GM03348 (cell line): Measurements from ENCODE around the gene MATN3.

Experiments
- DNase-seq: peaks from one replicate; pipeline ENCODE4 v3.0.0; 2012; ENCODE audit warnings: low spot score

Gene MATN3

DNA sequence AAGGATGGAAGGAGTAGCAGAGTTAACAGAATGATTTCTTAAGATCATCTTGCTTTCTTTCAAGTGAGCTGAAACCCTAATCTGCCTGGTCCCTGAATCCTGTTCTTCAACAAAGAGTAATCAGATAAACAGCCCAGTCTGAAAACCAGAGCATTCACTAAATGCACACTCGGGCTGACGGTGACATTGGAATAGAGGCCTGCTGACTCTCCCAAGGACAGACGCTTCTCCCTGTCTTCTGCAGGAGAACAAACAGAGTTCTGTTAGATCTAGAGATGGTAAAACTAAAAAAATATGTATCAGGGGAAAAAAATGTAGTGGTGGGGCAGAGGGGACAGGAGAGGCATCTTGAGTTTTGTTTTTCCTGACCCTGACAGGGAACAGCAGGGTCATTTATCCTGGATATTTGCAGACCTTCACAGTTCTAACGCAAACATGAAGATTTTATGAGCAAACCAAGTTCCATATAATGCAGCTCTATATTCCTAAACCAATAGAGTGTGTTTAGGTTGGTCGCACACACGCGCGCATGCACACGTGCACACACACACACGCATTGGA lies 7.3 kb downstream of the MATN3 start:
- DNase-seq: no peak

- no peak for DNase-seq
These were observed 11.1 kb downstream of the MATN3 start for GRCh38 chr2:20001361-20001863.

DNA sequence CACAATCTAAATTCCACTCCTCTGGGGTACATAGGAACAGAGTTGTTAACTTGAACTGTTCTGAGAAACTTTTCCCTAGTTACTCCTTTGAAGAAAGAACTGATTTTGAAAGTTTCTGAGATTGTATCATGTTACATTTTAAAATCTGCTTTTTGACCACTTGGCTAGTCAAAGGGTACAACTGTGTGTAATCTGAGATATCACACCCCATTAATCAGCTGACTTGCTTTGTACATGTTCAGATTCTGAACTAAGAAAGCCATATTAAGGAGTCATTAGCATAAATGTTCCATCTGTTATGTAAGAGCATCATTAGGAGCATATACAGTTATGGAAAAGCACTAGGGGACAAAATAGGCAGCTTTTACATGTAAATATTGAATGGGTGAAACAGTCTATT lies 18.7 kb downstream of the MATN3 start:
- DNase-seq: no peak

DNA sequence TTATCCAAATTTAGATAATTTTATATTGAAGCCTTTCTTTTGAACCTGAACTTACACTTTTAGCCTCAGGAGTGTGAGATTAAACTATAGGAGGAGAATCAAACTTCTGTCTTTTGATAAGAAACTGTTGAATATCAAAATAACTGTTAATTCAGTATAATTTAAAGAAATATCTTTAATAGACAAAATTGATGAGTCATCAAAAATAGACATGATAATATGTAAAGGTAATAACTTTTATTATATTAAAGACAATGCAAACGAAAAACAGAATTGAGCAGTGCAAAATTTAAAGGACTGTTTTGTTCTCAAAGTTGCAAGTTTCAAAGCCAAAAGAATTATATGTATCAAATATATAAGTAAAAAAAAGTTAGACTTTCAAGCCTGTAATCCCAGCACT lies 20.6 kb downstream of the MATN3 start:
- DNase-seq: no peak

DNA sequence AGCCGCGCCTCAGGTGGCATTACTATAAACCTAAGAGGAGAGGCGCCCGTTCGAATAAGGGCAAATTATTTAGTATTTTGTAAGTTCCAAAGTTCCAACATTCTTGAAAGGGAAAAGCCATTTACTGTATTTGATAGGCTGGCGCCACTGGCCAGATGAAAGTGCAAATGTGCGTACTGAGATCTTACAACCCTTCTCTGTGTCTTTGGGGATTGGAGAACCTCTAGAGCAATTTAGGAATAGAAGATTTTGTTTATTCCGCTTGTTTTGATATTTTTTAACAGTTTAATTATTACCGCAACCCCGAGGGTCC lies 22.1 kb downstream of the MATN3 start:
- DNase-seq: no peak

- DNase-seq: peak; percentile 99
These were observed 22.6 kb downstream of the MATN3 start, which contains the start of gene WDR35 for GRCh38 chr2:19989667-19990415. Gene WDR35 (minus strand): TSS chr2:19990105. CDS start chr2:19990015, 90 bp downstream.

GRCh38 chr2:19989342-19989666 lies 23.2 kb downstream of the MATN3 start:
- no peak for DNase-seq

DNA sequence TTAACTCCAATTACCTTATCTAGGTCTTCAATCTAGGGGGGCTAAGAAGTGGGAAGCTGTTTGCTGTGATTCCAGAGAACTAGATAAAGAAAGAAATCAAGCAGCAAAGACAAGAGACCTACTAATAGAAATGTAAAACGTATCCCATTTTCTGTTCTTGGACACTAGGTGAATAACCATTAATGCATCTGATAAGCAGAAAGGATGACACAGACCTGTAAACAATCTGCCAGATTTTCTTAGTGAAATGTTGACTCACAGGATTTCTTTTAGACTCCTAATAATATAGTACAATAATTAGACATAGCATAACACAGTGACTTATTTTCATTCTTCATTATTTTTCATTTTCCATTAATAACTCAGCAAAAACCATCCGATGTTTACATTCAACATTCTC lies 23.9 kb downstream of the MATN3 start:
- DNase-seq: no peak

DNA sequence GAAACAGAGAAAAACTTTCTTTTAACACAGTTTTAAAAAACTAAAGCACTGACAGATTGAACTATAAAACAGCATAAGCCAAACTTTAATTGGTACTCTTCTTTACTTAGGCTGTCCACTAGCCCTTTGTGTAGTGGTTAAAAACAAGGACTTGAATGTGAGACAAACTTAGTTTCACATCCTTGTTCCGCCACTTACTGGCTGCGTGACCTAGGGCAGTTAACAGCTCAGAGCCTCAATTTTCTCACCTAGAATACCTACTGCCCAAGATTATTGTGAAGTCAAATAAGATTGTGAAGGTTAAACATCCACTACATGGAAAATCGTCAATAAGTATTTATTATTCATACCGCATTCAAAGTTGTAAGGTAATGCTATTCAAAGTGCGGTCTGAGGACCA lies 24.5 kb downstream of the MATN3 start:
- DNase-seq: no peak

GRCh38 chr2:19982268-19982667 lies 30.2 kb downstream of the MATN3 start:
- no peak for DNase-seq

- DNase-seq: no peak
These were observed 32.5 kb downstream of the MATN3 start for GRCh38 chr2:19979932-19980331.

DNA sequence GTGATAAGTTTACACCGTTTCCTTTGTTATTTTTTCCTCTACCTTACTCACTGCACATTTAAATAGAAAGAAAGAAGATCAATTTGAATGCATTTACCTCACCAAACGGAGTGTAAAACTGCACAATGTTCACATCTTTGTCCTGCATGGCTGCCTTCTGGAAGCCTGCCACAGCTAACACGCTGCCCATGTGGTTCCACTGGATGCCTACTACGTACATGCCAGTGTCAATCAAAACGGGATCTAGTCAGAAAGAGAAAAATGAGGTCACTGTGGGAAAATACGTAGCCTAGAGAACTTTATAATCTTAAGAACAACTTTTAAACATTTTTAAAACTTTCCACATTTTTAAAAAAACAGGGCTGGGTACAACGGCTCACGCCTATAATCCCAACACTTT lies 39.0 kb downstream of the MATN3 start:
- no peak for DNase-seq

DNA sequence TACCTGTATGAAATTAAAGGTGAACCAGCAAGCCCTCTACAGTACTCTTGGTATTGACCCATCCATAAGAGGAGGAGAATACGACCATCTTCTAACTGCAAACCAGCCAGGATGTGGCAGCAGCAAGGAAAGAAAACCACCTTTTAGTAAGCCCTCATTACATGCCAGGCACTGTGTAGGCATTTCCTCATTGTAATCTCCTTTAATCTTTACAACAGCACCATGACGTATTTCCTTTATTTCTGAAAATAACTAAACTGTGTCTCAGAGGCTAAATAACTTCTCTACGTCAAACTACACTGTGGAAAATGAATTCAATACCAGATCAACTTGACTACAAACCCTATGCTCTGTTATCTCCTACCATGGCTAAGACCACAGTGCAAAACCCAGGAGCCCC lies 40.8 kb downstream of the MATN3 start:
- no peak for DNase-seq

GRCh38 chr2:19963386-19963785 lies 49.1 kb downstream of the MATN3 start:
- DNase-seq: no peak

DNA sequence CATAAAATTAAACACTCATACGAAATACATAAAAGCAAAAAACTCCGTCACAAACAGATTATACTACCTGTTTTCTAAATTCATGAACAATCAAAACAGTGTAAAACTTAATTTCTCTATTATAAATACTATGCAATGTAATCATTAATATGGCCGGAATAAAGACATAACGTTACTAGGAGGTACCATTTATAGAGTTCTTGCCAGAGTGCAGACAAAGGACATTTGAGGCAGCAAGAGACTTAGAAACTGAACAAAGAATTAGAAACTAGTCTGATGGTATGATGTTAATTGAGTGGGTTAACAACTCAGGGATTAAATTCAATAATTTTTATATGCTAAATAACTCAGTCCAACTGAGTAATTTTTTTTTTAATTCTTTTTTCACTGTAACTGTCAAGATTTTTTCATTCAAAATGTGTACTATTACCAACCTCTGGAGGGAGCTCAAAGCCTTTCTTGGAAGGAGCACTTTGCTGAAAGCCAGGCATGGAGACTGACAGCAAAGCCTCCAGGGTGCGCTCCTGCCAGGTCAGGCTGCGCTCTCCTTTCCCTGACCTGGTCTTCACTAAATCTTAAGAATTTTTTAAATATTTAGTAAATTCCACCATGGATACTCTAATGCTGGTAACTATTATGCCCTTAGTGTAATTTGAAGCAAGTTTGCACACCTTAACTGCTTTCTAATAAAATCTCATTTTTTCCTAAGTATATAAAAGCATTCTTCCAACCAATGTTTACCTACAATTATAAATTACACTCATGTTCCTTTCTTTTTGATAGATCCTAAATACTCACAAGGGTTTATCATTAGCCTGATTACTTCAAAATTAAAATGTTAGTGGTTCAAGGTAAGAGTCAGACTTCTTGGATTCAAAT lies 56.7 kb downstream of the MATN3 start:
- peak; percentile 85 for DNase-seq

DNA sequence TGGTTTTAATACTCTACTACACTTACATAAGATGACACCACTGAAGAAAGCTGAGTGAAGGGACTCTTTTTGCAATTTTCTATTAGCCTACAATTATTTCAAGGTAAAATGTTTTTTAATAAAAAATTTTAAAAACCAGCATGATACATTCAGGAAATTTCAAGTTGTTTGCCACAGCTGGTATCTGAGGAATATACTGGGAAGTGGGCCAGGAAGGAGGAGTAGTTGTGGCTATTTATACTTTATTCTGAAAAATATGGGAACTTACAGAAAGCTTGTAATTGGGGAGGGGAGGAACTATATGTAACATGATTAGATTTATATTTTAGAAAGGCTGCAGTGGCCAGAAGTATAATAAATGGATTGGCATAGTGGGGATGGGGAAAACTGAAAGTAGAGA lies 63.4 kb downstream of the MATN3 start:
- peak; percentile 60 for DNase-seq

GRCh38 chr2:19947184-19947940 lies 65.1 kb downstream of the MATN3 start:
- no peak for DNase-seq

- no peak for DNase-seq
These were observed 68.1 kb downstream of the MATN3 start for GRCh38 chr2:19944205-19944845.

DNA sequence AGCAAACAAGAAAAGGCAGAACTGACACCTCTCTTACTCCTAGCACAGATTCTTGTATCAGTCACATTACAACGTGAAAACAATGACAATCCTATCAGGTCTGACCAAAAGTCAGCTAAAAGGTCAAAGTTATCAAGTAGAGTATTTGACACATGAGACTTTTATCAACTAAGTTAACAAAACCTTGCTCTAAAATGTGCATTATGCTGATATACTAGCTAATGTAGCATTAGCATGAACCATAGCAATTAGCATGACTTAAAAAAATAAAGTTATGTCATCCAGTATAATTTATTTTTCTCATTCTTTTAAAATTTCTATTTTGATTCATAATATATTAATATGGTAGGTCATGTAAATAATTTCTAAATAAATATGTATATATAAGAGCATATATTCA lies 69.3 kb downstream of the MATN3 start:
- no peak for DNase-seq

DNA sequence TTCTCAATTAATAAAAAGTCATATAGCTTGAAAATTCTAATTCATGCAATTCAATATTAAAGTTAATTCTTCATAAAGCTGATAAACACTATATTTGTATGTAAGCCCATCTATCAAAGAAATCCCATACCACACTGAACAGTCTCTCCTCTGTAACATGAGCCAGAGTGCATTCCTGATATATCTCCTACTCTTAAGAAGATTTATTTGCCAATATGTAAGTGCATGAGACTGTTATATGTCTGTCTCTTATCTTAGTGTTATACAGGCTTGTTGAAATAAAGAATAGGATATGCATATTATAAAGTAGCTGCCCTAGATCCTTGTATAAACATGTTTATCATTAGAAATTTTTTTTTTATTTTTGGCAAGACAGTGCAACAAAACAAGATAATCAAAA lies 70.3 kb downstream of the MATN3 start:
- DNase-seq: no peak
